Measurements from ENCODE around the gene ADAMTS3.

Gene ADAMTS3

GRCh38 chr4:72568959-72569718 lies at the start of gene ADAMTS3:
ADAMTS3 (minus strand) TSS chr4:72569221; CDS start chr4:72568762, 459 bp downstream.
- no peak for DNase-seq (ENCODE audit: low read depth)

- no peak for DNase-seq (ENCODE audit: low read depth)
These were observed 44.9 kb upstream of the ADAMTS3 start for GRCh38 chr4:72613959-72614358.

GRCh38 chr4:72606751-72607150 lies 37.7 kb upstream of the ADAMTS3 start:
- DNase-seq (ENCODE audit: low read depth) = no peak

- DNase-seq (ENCODE audit: low read depth) = no peak
These were observed 35.3 kb upstream of the ADAMTS3 start for GRCh38 chr4:72604324-72604723.

- DNase-seq (ENCODE audit: low read depth) = no peak
These were observed 33.7 kb upstream of the ADAMTS3 start for GRCh38 chr4:72602396-72603376.

- no peak for DNase-seq (ENCODE audit: low read depth)
These were observed 22.8 kb upstream of the ADAMTS3 start for GRCh38 chr4:72591547-72592454.

- DNase-seq (ENCODE audit: low read depth) = no peak
These were observed 18.3 kb upstream of the ADAMTS3 start for GRCh38 chr4:72587334-72587733.

- no peak for DNase-seq (ENCODE audit: low read depth)
These were observed 13.8 kb upstream of the ADAMTS3 start for GRCh38 chr4:72582853-72583252.

- no peak for DNase-seq (ENCODE audit: low read depth)
These were observed 8.2 kb upstream of the ADAMTS3 start for GRCh38 chr4:72577211-72577610.

- no peak for DNase-seq (ENCODE audit: low read depth)
These were observed 2.3 kb upstream of the ADAMTS3 start for GRCh38 chr4:72571337-72571736.

- DNase-seq (ENCODE audit: low read depth) = no peak
These were observed 756 bp upstream of the ADAMTS3 start for GRCh38 chr4:72569719-72570235.

GRCh38 chr4:72567821-72568675 lies 973 bp downstream of the ADAMTS3 start:
- peak; percentile 0 for DNase-seq (ENCODE audit: low read depth)

GRCh38 chr4:72567036-72567435 lies 2.0 kb downstream of the ADAMTS3 start:
- no peak for DNase-seq (ENCODE audit: low read depth)

GRCh38 chr4:72566464-72566972 lies 2.5 kb downstream of the ADAMTS3 start:
- no peak for DNase-seq (ENCODE audit: low read depth)

GRCh38 chr4:72564789-72565188 lies 4.2 kb downstream of the ADAMTS3 start:
- DNase-seq (ENCODE audit: low read depth) = no peak

GRCh38 chr4:72564184-72564583 lies 4.8 kb downstream of the ADAMTS3 start:
- no peak for DNase-seq (ENCODE audit: low read depth)

GRCh38 chr4:72558655-72559054 lies 10.4 kb downstream of the ADAMTS3 start:
- no peak for DNase-seq (ENCODE audit: low read depth)

GRCh38 chr4:72557021-72557420 lies 12.0 kb downstream of the ADAMTS3 start:
- DNase-seq (ENCODE audit: low read depth) = no peak

- no peak for DNase-seq (ENCODE audit: low read depth)
These were observed 13.6 kb downstream of the ADAMTS3 start for GRCh38 chr4:72555377-72555831.
